HepG2 (cell line): ENCODE data around the gene HNRNPUL1. TPM values are rescaled to one million over a fixed set of nuclear protein-coding genes. Genes with fewer than 3 reads are reported as not detected.
A peak's percentile ranks its signal among the peaks of the same experiment; 100 is the strongest.

Source experiments
- AGO1 ChIP-seq: fragments of 200-400 bp; formaldehyde crosslinking; IDR thresholded peaks from 2 replicates; pipeline ENCODE4 v1.6.1; 2017; ENCODE audit warnings: mild to moderate bottlenecking, low read depth, low read length, moderate library complexity; ENCODE audit not compliant: poor library complexity, severe bottlenecking
- CBX5 ChIP-seq: sonication (generic); formaldehyde crosslinking; IDR thresholded peaks from 2 replicates; pipeline ENCODE4 v1.4.0; 2020; ENCODE audit warnings: missing genetic modification reagents, borderline replicate concordance
- CTCF ChIP-seq: sonication (generic); formaldehyde crosslinking; IDR thresholded peaks from 2 replicates; pipeline ENCODE4 v1.5.0; 2020; ENCODE audit warnings: mild to moderate bottlenecking, missing genetic modification reagents, moderate library complexity
- DRAP1 ChIP-seq: IDR thresholded peaks from 2 replicates; pipeline ENCODE4 v1.6.1; 2016; ENCODE audit warnings: missing genetic modification reagents, missing compliant biosample characterization
- HOXA3 ChIP-seq: sonication (generic); formaldehyde crosslinking; IDR thresholded peaks from 2 replicates; pipeline ENCODE4 v1.5.0; 2020; ENCODE audit warnings: missing genetic modification reagents
- KDM5A ChIP-seq: fragments of 200-600 bp; sonication (generic); IDR thresholded peaks from 2 replicates; pipeline ENCODE4 v1.7.0; 2018; ENCODE audit warnings: antibody characterized with exemption, mild to moderate bottlenecking, low read length, borderline replicate concordance
- MEIS1 ChIP-seq: sonication (generic); formaldehyde crosslinking; IDR thresholded peaks from 2 replicates; pipeline ENCODE4 v1.9.0; 2021; ENCODE audit warnings: mild to moderate bottlenecking, missing genetic modification reagents, moderate library complexity, borderline replicate concordance
- PAXIP1 ChIP-seq: sonication (generic); formaldehyde crosslinking; conservative IDR thresholded peaks from 2 replicates; pipeline ENCODE4 v1.4.0; 2020; ENCODE audit warnings: mild to moderate bottlenecking, missing genetic modification reagents, moderate library complexity
- POLR2A ChIP-seq, 2 experiments: IDR thresholded peaks; 2 replicates each; pipeline ENCODE4 v1.6.1; 2011; ENCODE audit warnings: low read depth in 2 of 2, low read length in 2 of 2, mild to moderate bottlenecking in 1 of 2, moderate library complexity in 1 of 2; ENCODE audit not compliant: insufficient read depth in 1 of 2
- REPIN1 ChIP-seq: sonication (generic); formaldehyde crosslinking; IDR thresholded peaks from 2 replicates; pipeline ENCODE4 v1.8.0; 2022; ENCODE audit warnings: missing genetic modification reagents, low read depth, mild to moderate bottlenecking, borderline replicate concordance
- TFAP4 ChIP-seq: sonication (generic); IDR thresholded peaks from 2 replicates; pipeline ENCODE4 v1.6.1; 2016; ENCODE audit warnings: low read depth, borderline replicate concordance
- TFDP2 ChIP-seq: sonication (generic); formaldehyde crosslinking; IDR thresholded peaks from 2 replicates; pipeline ENCODE4 v1.4.0; 2020; ENCODE audit warnings: missing genetic modification reagents
- XRCC5 ChIP-seq: fragments of 200-400 bp; formaldehyde crosslinking; optimal IDR thresholded peaks from 2 replicates; pipeline ENCODE3; 2017; ENCODE audit warnings: mild to moderate bottlenecking, low read length
- ZHX1 ChIP-seq: sonication (generic); formaldehyde crosslinking; IDR thresholded peaks from 2 replicates; pipeline ENCODE4 v1.8.1; 2022; ENCODE audit warnings: low read depth, mild to moderate bottlenecking, missing genetic modification reagents
- ZNF777 ChIP-seq: sonication (generic); formaldehyde crosslinking; IDR thresholded peaks from 2 replicates; pipeline ENCODE4 v1.4.0; 2020; ENCODE audit warnings: missing genetic modification reagents
- ZNF790 ChIP-seq: sonication (generic); formaldehyde crosslinking; IDR thresholded peaks from 2 replicates; pipeline ENCODE4 v1.8.0; 2022; ENCODE audit warnings: missing genetic modification reagents, mild to moderate bottlenecking, borderline replicate concordance
- polyA plus RNA-seq, 8 experiments: library from polyadenylated mRNA; depleted of rRNA in 3 of 8; stranded (reverse) in 7 of 8; unstranded in 1 of 8; fragments of >200 nt; fragmentation: Illumina TruSeq in 4 of 8; extraction: Trizol in 4 of 8; gene quantifications; 2 replicates each; pipeline versions ENCODE4 v1.2.1 to v1.2.3, GENCODE V29; 2011 to 2016; ENCODE audit warnings: low read depth in 4 of 8, missing spikeins in 1 of 8, mixed read lengths in 1 of 8; ENCODE audit not compliant: insufficient read depth in 1 of 8
- total RNA-seq, 5 experiments: library from RNA; depleted of rRNA; stranded (reverse); fragments of >200 nt; fragmentation: Illumina TruSeq; extraction: Trizol; gene quantifications; 2 replicates each; pipeline ENCODE4 v1.2.3, GENCODE V29; 2016; ENCODE audit warnings: low read depth in 1 of 5

Gene HNRNPUL1
- total and polyA plus RNA-seq, 2 of the 13 experiments (the other 11 are each of a cell fraction or from before 2014, with no cell fraction given) = 30.9 to 81.7 TPM

- TF ChIP-seq XRCC5 = peak; percentile 77
- TF ChIP-seq KDM5A = peak; percentile 45; the same call in 1 of the 2 replicates
- TF ChIP-seq REPIN1 (CRISPR knock-in tag) = peak; percentile 42; the same call in 1 of the 2 replicates
- peak; percentile 39; the same call in 1 of the 2 replicates for TF ChIP-seq TFAP4
- no peak for TF ChIP-seq CBX5
- peak; percentile 63 for TF ChIP-seq AGO1
- TF ChIP-seq MEIS1 (CRISPR knock-in tag) = peak; percentile 64; the same call in 1 of the 2 replicates
- peak; percentile 93 for TF ChIP-seq CTCF (CRISPR knock-in tag)
- peak; percentile 22; the same call in 1 of the 2 replicates for TF ChIP-seq HOXA3 (CRISPR knock-in tag)
- TF ChIP-seq ZNF777 (CRISPR knock-in tag) = 0 out of 2 replicates have a peak, but pooled peaks have one; percentile 14
- TF ChIP-seq ZHX1 (CRISPR knock-in tag) = no peak
- 0 out of 2 replicates have a peak, but pooled peaks have one; percentile 15 for TF ChIP-seq ZNF790
- peak; percentile 18; the same call in 1 of the 2 replicates for TF ChIP-seq TFDP2
- peak in 1 of 2 experiments; percentile 61; a peak in 1 of 4 replicates for TF ChIP-seq POLR2A (IDR thresholded peaks at IDR 0.05; ENCODE audit: insufficient read depth in 1 of 2, low read depth in 2 of 2, low read length in 2 of 2)
- TF ChIP-seq PAXIP1 (CRISPR knock-in tag) = peak; percentile 50; the same call in 1 of the 2 replicates
- peak; percentile 57 for TF ChIP-seq DRAP1 (CRISPR knock-in tag)
These were observed 89.5 kb downstream of the HNRNPUL1 start, which contains the start of gene TGFB1 (continued) for GRCh38 chr19:41353466-41354342.
